GM10266 (cell line): ENCODE data around the gene DHPS.

Experiments
- DNase-seq: peaks from one replicate; pipeline ENCODE4 v3.0.0; 2012; ENCODE audit errors: extremely low spot score
- CTCF ChIP-seq: IDR thresholded peaks from 2 replicates; pipeline ENCODE4 v1.5.1; 2012; ENCODE audit warnings: mild to moderate bottlenecking, low read depth; ENCODE audit not compliant: control insufficient read depth, insufficient read depth; ENCODE audit errors: missing control alignments

Gene DHPS

GRCh38 chr19:12723381-12723640 lies 41.6 kb upstream of the DHPS start:
- TF ChIP-seq CTCF = no peak
- DNase-seq = no peak

- DNase-seq = peak; percentile 99
- no peak for TF ChIP-seq CTCF
Observed at GRCh38 chr19:12722566-12723380, 41.1 kb upstream of the DHPS start.

GRCh38 chr19:12721656-12722565 lies 40.2 kb upstream of the DHPS start:
- TF ChIP-seq CTCF = no peak
- peak; percentile 90 for DNase-seq

- TF ChIP-seq CTCF = no peak
- no peak for DNase-seq
Observed at GRCh38 chr19:12720851-12721655, 39.4 kb upstream of the DHPS start.

GRCh38 chr19:12720296-12720695 lies 38.6 kb upstream of the DHPS start:
- DNase-seq = no peak
- TF ChIP-seq CTCF = no peak

GRCh38 chr19:12715929-12716328 lies 34.2 kb upstream of the DHPS start:
- TF ChIP-seq CTCF = no peak
- DNase-seq = no peak
